Measurements from ENCODE around the gene RTEL1.

Gene RTEL1

DNA sequence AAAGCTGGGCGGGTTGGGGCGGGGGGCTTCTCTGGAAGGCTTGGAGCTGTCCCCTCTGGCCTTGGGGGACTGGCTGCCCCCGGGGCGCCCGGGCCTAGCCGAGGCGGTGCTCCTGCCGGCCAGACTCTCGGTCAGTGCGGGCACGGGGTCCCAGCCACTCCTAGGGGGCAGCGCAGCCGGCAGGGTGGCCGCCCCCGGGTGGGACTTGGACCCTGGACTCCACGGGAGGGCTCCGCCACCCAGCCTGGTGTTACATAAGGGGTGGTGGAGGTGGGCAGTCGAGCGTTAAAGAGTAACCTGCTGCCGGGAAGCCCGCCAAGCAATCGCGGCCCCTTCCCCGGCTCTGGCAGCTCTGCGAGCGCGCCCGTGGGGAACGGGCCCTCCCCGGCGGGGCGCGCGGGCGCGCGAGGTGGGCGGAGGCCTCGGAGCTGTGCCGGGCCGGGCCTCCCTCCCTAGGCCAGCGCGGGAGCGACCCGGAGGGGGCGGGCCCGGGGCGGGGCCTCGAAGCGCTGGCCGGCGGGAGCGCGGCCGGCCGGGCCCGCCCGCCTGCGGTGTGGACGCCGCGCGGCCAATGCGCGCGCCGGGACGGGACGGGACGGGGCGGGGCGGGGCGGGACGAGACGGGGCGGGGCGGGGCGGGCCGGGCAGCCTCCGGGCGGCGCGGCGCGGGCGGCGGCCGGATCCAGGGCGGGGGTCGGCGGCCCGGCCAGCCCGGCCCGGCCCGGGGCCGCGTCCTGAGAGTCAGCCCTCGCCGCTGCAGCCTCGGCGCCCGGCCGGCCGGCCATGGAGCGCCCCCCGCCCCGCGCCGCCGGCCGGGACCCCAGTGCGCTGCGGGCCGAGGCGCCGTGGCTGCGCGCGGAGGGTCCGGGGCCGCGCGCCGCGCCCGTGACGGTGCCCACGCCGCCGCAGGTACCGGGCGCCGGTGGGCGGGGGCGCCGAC is 81.3 kb downstream of the RTEL1 start, which contains the start of gene SLC2A4RG:
Gene SLC2A4RG (plus strand): TSS at position 647 of the 940 bp plus-strand sequence. CDS start 137 bp downstream, at position 784.
- peak; percentile 58 for ATAC-seq
- TF ChIP-seq, protein P1, sequence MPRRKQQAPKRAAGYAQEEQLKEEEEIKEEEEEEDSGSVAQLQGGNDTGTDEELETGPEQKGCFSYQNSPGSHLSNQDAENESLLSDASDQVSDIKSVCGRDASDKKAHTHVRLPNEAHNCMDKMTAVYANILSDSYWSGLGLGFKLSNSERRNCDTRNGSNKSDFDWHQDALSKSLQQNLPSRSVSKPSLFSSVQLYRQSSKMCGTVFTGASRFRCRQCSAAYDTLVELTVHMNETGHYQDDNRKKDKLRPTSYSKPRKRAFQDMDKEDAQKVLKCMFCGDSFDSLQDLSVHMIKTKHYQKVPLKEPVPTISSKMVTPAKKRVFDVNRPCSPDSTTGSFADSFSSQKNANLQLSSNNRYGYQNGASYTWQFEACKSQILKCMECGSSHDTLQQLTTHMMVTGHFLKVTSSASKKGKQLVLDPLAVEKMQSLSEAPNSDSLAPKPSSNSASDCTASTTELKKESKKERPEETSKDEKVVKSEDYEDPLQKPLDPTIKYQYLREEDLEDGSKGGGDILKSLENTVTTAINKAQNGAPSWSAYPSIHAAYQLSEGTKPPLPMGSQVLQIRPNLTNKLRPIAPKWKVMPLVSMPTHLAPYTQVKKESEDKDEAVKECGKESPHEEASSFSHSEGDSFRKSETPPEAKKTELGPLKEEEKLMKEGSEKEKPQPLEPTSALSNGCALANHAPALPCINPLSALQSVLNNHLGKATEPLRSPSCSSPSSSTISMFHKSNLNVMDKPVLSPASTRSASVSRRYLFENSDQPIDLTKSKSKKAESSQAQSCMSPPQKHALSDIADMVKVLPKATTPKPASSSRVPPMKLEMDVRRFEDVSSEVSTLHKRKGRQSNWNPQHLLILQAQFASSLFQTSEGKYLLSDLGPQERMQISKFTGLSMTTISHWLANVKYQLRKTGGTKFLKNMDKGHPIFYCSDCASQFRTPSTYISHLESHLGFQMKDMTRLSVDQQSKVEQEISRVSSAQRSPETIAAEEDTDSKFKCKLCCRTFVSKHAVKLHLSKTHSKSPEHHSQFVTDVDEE (CRISPR knock-in tag; IDR thresholded peaks at IDR 0.05): no peak
- no peak for TF ChIP-seq ZFP30 (CRISPR knock-in tag; IDR thresholded peaks at IDR 0.05)

DNA sequence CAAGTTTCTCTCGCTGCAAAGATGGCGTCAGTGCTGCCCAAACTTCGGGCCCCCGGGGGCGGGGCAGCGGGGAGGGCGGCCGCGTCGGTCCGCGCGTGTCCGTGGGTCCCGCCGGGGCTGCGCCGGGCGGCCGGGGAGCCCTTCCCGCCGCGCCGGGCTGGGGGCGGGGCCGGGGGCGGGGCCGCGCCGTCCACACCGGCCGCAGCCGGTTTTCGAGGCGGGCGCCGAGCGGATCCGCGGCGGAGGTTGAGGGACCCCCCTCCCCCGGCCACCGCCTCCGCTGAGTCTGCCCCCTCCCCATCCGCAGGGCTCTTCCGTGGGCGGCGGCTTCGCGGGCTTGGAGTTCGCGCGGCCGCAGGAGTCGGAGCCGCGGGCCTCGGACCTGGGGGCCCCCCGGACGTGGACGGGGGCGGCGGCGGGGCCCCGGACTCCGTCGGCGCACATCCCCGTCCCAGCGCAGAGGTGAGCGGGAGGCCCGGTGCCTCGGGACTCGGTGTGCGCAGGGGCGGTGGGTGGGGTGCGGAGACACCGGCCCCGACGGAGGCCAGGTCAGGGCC is 82.0 kb downstream of the RTEL1 start:
- TF ChIP-seq, protein P1 (CRISPR knock-in tag; IDR thresholded peaks at IDR 0.05): 0 out of 2 replicates have a peak, but pooled peaks have one; percentile 17
- TF ChIP-seq, protein P2, sequence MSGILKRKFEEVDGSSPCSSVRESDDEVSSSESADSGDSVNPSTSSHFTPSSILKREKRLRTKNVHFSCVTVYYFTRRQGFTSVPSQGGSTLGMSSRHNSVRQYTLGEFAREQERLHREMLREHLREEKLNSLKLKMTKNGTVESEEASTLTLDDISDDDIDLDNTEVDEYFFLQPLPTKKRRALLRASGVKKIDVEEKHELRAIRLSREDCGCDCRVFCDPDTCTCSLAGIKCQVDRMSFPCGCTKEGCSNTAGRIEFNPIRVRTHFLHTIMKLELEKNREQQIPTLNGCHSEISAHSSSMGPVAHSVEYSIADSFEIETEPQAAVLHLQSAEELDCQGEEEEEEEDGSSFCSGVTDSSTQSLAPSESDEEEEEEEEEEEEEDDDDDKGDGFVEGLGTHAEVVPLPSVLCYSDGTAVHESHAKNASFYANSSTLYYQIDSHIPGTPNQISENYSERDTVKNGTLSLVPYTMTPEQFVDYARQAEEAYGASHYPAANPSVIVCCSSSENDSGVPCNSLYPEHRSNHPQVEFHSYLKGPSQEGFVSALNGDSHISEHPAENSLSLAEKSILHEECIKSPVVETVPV (CRISPR knock-in tag; IDR thresholded peaks at IDR 0.05): no peak
- no peak for TF ChIP-seq OSR1 (CRISPR knock-in tag; IDR thresholded peaks at IDR 0.05)
- TF ChIP-seq ISL1 (CRISPR knock-in tag; IDR thresholded peaks at IDR 0.05): no peak
- peak; percentile 11 for ATAC-seq

DNA sequence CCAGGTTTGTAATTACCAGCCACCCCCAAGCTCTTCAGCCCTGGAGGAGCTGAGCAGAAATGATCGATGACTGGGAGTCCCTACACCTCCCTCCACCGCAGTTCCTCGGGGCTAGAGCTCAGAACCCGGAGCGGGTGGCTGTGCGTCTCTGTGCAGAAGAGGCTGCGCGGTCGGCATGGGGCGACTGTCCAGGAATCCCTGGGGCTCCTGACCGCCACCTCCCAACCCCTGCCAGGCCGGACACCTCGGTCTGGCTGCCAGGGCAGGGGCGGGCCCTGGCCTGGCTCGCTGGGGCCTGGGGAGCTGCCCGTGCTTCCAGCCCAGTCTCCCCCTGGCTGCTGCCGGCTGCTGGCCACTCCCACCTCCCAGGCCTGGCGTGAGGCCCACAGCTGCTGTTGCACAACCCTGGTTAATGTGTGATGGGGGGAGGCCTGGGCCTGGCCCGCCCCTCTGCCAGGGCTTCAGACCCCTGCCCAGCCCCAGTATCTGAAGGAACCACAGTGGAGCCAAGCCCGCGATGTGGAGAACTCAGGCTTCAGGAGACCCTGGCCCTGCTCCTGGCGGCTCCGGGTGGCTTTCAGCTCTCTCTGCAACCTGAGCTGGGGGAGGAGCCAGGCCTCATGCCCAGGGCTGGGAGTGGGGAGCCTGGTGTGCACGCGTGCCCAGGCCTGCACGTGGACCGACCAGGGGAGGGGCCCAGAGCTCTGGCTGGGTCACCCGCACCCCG is 82.7 kb downstream of the RTEL1 start:
- peak; percentile 80 for ATAC-seq
- TF ChIP-seq, protein P2 (CRISPR knock-in tag; IDR thresholded peaks at IDR 0.05): no peak
- TF ChIP-seq ZFP3 (CRISPR knock-in tag; IDR thresholded peaks at IDR 0.05) (no peak), ESRRG (CRISPR knock-in tag; IDR thresholded peaks at IDR 0.05) (no peak), BACH2 (CRISPR knock-in tag; IDR thresholded peaks at IDR 0.05; ENCODE audit: borderline replicate concordance) (no peak), TCF4 (CRISPR knock-in tag; IDR thresholded peaks at IDR 0.05; ENCODE audit: borderline replicate concordance) (peak; percentile 33; the same call in 1 of the 2 replicates)
- TF ChIP-seq, protein P3, sequence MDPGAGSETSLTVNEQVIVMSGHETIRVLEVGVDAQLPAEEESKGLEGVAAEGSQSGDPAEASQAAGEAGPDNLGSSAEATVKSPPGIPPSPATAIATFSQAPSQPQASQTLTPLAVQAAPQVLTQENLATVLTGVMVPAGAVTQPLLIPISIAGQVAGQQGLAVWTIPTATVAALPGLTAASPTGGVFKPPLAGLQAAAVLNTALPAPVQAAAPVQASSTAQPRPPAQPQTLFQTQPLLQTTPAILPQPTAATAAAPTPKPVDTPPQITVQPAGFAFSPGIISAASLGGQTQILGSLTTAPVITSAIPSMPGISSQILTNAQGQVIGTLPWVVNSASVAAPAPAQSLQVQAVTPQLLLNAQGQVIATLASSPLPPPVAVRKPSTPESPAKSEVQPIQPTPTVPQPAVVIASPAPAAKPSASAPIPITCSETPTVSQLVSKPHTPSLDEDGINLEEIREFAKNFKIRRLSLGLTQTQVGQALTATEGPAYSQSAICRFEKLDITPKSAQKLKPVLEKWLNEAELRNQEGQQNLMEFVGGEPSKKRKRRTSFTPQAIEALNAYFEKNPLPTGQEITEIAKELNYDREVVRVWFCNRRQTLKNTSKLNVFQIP (CRISPR knock-in tag; IDR thresholded peaks at IDR 0.05; ENCODE audit: borderline replicate concordance, low read depth): no peak
- TF ChIP-seq, protein P1 (CRISPR knock-in tag; IDR thresholded peaks at IDR 0.05): 0 out of 2 replicates have a peak, but pooled peaks have one; percentile 13

All from SK-N-SH treated with all-trans-retinoic acid at 6 μM for 48 hours (cell line).